K562 treated with DMSO at 1 percent for 48 hours (cell line): ENCODE data around the gene ZKSCAN7. TPM values are rescaled to one million over a fixed set of nuclear protein-coding genes. Genes with fewer than 3 reads are reported as not detected.

Experiments used
- total RNA-seq: library from RNA; unstranded; fragments of 300-600 nt; gene quantifications from 2 replicates; pipeline ENCODE4 v1.2.3, GENCODE V29; 2022; ENCODE audit warnings: low replicate concordance; ENCODE audit errors: extremely low read depth

The ZKSCAN7 gene
- total RNA-seq = not detected in 2 replicates

GRCh38 chr3:44554626-44555592, at the start of gene ZKSCAN7:
TSS of gene ZKSCAN7 (plus strand) at chr3:44555193. CDS start at chr3:44557048, 1,855 bp downstream.

GRCh38 chr3:44584646-44585501, 29.9 kb downstream of the ZKSCAN7 start, which contains the start of gene ZNF660:
TSS of gene ZNF660 (plus strand) at chr3:44584964. CDS start at chr3:44594194, 9,230 bp downstream.

Other genes with a start within 250 kb of the ZKSCAN7 start
- not detected in 2 replicates for gene TCAIM, start 216.4 kb upstream of the ZKSCAN7 start, total RNA-seq
- gene ZNF445, start 77.5 kb upstream of the ZKSCAN7 start, total RNA-seq = not detected in 2 replicates
- gene ZNF660, start 29.8 kb downstream of the ZKSCAN7 start, total RNA-seq = not detected in 2 replicates
- gene ZNF197, start 69.8 kb downstream of the ZKSCAN7 start, total RNA-seq = not detected in 2 replicates
- not detected in 2 replicates for gene ZNF35, start 93.5 kb downstream of the ZKSCAN7 start, total RNA-seq
- not detected in 2 replicates for gene ZNF502, start 157.5 kb downstream of the ZKSCAN7 start, total RNA-seq
- not detected in 2 replicates for gene ZNF501, start 174.4 kb downstream of the ZKSCAN7 start, total RNA-seq
- gene KIAA1143, start 206.4 kb downstream of the ZKSCAN7 start, total RNA-seq = not detected in 2 replicates
- gene KIF15, start 206.6 kb downstream of the ZKSCAN7 start, total RNA-seq = not detected in 2 replicates